Mesodermal cell (in vitro differentiated cells): ENCODE measurements around the gene GPX7. TPM values are rescaled to one million over a fixed set of nuclear protein-coding genes. Genes with fewer than 3 reads are reported as not detected.

Experiments
- H3K27ac ChIP-seq: 2 replicates; pipeline ENCODE4 v1.7.0; 2013; ENCODE audit warnings: mild to moderate bottlenecking, low read depth, low read length, moderate library complexity; ENCODE audit not compliant: severe bottlenecking
- H3K36me3 ChIP-seq: 2 replicates; pipeline ENCODE4 v1.7.1; 2013; ENCODE audit warnings: mild to moderate bottlenecking, low read length, moderate library complexity; ENCODE audit not compliant: control insufficient read depth, insufficient read depth
- H3K4me1 ChIP-seq: one replicate; pipeline ENCODE4 v1.7.1; 2013; ENCODE audit warnings: mild to moderate bottlenecking, low read length; ENCODE audit not compliant: insufficient read depth, control insufficient read depth, poor library complexity, severe bottlenecking
- H3K4me3 ChIP-seq: 2 replicates; pipeline ENCODE4 v1.7.0; 2013; ENCODE audit warnings: low read length, control low read depth, mild to moderate bottlenecking; ENCODE audit not compliant: insufficient read depth, poor library complexity, severe bottlenecking; ENCODE audit errors: extremely low read depth
- H3K9me3 ChIP-seq: 2 replicates; pipeline ENCODE4 v1.7.1; 2013; ENCODE audit warnings: mild to moderate bottlenecking, low read length, moderate library complexity; ENCODE audit not compliant: control insufficient read depth
- WGBS, 2 experiments: methylation state at CpG; one replicate each; pipeline ENCODE4 v1.1.5; 2013; ENCODE audit warnings: missing lambda C conversion rate in 2 of 2; ENCODE audit not compliant: insufficient coverage in 2 of 2; 5-methylcytosine and 5-hydroxymethylcytosine counted together
- polyA plus RNA-seq, 2 experiments: library from polyadenylated mRNA; stranded (reverse); fragments of 50-300 nt; gene quantifications; one replicate each; pipeline ENCODE4 v1.2.3, GENCODE V29; 2013

Gene GPX7
- polyA plus RNA-seq (2013, experiment 1 of 2), result 78.3 TPM
- polyA plus RNA-seq (2013, experiment 2 of 2), result 71.3 TPM

DNA sequence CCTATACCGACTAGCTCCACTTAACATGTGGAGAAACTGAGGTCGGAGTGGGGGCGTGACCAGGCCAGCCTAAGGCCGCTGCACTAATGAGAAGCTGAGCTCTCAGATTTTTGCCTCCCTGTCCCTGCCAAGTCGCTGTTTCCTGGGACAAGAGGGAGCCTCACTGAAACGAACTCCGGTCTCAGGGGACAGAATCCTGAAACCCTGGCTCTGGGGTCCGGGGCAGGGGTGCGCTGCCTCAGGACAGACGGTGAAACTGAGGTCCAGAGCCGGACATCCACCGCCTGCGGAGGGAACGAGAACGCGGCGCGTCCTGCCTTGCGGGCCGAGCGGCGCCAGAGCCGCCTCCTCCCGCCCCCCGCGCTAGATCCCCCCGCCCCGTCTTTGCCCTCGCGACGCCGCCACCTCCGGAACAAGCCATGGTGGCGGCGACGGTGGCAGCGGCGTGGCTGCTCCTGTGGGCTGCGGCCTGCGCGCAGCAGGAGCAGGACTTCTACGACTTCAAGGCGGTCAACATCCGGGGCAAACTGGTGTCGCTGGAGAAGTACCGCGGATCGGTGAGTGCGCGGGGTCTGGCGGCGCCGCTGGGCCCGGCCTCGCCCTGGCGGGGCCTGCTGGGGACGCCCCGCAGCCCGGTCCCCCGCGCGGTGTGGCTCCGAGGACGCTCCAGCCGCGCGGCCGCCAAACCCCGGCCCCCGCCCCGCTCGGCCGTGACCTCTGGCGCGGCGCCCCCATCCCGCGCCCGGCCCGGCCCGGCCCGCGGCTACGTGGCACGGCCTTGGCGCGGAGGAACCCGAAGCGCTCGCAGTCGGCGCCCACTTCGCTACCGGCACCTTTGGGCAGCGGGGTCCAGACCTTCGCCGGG lies at the start of gene GPX7:
TSS of gene GPX7 (plus strand) at position 381 of the 865 bp plus-strand sequence. CDS start at position 420, 39 bp downstream.
- H3K36me3 ChIP-seq, result peaks cover 12% of the 10 kb centered on the region
- H3K4me3 ChIP-seq, result peak within 1 kb of the TSS; percentile 40
- no peak within 1 kb of the TSS for H3K27ac ChIP-seq
- 6% methylated on average over 52 to 93 of the region's 97 CpGs for WGBS, 2 experiments
- H3K9me3 ChIP-seq, result no peaks in the 10 kb centered on the region
- H3K4me1 ChIP-seq, result no peaks in the 10 kb centered on the region

DNA sequence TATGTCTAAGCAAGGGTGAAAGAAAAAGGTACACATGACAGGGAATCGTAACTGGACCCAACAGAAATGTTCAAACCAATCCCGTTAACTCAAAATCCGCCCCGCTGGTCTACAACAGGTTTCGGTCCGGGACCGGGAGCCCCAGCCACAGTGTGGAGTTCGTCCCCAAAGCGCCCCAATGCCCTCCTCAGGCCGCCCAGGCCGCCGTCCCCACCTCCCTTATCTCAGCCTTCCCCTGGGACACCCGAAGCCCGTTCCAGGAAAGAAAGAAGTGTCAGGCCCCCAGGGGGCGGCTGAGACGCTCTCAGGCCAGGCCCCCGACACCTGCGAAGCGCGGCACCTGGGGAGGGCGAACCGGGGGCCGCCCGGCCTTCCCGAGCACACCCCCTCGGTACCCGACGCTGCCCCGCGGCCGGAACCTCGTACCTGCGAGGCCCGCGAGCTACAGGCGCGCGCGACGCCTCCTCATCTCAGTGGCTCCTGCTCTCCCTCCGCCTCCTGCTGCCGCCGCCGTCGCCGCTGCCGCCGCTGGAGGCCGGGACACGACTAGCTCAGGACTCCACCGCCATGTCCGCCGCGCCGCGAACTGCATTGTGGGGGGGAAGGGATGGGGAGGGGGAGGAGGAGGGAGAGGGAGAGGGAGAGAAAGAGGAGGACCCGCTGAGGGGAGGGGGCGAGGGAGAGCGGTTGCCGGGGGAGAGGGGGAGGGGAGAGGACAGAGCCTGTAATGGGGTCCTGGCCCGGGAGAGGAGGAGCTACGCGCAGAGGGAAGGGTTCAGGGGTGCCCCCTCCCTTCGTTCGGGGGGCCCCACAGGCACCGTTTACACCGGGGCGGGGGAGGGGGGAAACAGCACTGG lies 49.4 kb upstream of the GPX7 start, which contains the start of gene TUT4:
TSS of gene TUT4 (minus strand) at position 588 of the 857 bp plus-strand sequence. CDS start 26,812 bp downstream, outside the sequence.
- 1% methylated on average over 33 of the region's 68 CpGs for WGBS, 2 experiments
- peaks cover 13% of the 10 kb centered on the region for H3K4me1 ChIP-seq

DNA sequence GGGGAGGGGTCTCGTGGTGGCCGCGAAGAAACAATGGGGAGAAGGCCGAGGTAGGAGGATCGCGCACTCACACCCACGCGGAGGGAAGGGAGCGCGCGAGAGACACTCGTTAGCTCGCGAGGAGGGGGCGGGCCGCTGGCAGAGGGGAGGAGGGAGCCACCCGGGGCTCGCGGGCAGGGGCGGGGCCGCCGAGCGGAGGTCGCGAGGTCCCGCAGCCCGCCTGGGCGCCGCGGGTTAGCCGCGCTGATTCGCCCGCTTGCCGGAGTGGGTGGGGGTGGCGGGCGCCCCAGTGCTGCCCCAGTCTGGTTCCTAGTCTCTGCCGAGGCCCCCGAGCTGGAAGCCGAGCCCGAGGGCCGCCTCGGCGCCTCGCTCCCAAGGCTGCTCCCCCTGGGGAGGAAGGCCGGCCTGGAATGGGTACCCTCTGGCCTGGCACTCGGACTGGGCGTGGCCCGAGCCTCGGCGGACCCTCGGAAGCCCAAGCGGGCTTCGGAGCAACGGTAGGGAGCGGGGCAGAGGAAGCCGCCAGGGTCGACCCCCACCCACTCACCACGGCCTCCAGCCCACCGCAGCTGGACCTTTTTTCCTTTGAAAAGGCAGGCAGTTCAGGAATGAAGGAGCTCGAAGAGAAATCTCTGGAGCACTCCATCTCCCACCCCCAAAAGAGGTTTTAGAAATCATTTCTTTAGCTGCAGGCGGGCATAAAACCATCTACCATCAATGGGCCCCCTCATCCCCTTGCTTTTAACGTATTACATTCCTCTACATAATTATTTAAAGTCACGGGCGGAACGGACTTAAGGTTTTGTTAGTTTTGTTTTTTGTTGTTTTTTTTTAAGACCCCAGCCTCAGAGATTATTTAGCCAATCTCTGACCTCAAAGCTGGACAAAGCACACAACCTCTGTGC lies 48.6 kb upstream of the GPX7 start:
- Histone ChIP-seq H3K9me3 (no peaks in the 10 kb centered on the region), H3K4me1 (peaks cover 13% of the 10 kb centered on the region), H3K36me3 (no peaks in the 10 kb centered on the region), H3K4me3 (peak overlapping the region; percentile 93), H3K27ac (peak overlapping the region; percentile 96)
- 0% methylated on average over 30 to 50 of the region's 66 CpGs for WGBS, 2 experiments

More for the DNA sequence above, 49.4 kb upstream of the GPX7 start, which contains the start of gene TUT4:
- Histone ChIP-seq H3K27ac (peak within 1 kb of the TSS; percentile 96), H3K9me3 (no peaks in the 10 kb centered on the region), H3K4me3 (peak within 1 kb of the TSS; percentile 93), H3K36me3 (no peaks in the 10 kb centered on the region)

DNA sequence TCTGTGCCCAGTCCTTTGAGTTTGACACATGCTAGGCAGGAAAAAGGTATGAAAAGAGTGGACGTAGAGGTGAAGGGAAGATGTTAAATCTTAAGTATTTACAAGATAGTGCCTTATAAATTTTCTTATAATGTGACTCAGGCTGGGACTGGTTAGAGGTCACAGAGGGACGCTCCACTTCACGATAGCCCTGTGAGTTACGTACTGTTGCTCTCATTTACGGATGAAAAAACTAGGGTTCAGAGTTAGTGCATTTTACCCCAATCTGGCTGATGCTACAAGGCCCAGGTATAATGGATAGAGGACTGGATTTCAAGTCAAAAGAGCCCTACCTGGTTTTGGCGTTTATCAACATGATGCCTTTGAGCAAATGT lies 47.9 kb upstream of the GPX7 start:
- 27 to 44% methylated on average over 5 of the region's 6 CpGs for WGBS, 2 experiments
- Histone ChIP-seq H3K4me3 (peak overlapping the region; percentile 93), H3K9me3 (no peaks in the 10 kb centered on the region), H3K4me1 (peaks cover 13% of the 10 kb centered on the region), H3K27ac (peak overlapping the region; percentile 96), H3K36me3 (no peaks in the 10 kb centered on the region)

DNA sequence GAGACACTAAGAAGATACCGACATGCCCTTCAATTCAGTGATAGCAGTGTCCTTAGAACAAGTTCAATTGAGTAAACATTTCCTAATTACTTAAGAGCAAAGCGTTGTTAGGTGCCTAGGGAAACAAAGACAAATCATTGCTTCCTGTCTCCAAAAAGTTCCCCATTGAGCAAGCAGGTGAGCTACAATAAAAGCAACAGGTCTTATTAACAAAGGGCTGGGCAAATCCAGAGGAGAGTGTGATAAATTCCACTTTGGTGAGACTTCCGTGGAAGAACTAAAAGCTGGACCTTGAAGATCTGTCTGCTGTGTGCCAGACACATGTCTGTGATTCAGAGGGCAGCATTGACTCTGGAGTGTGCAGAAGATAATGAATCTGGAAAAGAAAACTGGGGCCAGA lies 47.4 kb upstream of the GPX7 start:
- peak overlapping the region; percentile 93 for H3K4me3 ChIP-seq
- H3K4me1 ChIP-seq, result peaks cover 13% of the 10 kb centered on the region
- WGBS, 2 experiments, result 39 to 51% methylated on average over 2 to 3 of the region's 3 CpGs
- H3K27ac ChIP-seq, result peak overlapping the region; percentile 60
- no peaks in the 10 kb centered on the region for H3K36me3 ChIP-seq
- H3K9me3 ChIP-seq, result no peaks in the 10 kb centered on the region

DNA sequence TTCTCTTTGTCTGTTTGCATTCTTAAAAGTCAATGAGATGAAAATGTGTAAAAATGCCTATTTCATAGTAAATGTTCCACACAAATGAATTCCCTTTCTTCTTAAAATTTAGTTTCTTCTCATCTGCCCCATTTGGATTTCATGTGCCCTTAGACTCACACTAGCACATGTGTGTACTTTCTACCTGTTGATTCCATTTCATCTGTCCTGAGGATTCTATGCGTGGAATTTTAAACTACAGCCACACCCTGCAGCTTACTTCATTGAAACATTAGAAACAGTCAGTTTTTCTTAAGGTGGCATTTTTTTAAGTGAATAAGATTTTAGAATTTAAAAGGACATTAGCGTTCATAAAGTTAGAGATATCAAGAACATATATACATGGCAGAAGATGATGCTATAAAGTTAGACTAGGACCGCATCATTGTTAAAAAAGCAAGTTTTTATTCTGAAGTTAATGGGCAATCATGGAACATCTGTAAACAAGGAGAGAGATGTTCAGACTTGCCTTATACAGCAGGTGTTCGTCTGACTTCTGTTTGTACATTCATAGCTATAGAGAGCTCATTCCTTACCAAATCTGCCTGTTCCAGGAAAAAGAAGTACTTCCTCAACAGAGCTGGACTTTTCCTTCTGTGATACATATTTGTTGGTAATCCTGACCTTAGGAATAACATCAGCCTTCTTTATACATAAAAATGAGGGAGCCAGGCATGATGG lies 45.4 kb upstream of the GPX7 start:
- 81 to 94% methylated on average over 2 of the region's 4 CpGs for WGBS, 2 experiments
- Histone ChIP-seq H3K27ac (no peak overlapping the region), H3K4me3 (no peak overlapping the region), H3K36me3 (no peaks in the 10 kb centered on the region), H3K4me1 (peaks cover 13% of the 10 kb centered on the region), H3K9me3 (no peaks in the 10 kb centered on the region)

DNA sequence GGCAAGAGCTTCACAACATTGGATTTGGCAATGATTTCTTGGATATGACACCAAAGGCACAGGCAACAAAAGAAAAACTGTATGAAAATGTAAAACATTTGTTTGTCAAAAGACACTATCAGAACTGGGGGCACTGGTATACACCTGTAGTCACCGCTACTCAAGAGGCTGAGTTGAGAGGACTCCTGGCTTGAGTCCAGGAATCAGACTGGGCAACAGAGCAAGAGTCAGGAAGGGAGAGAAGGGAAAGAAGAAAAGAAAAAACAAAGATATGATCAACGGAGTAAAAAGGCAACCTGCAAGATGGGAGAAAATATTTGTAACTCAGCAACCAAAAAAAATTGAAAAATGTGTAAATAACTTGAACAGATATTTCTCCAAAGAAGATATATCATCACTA lies 43.2 kb upstream of the GPX7 start:
- Histone ChIP-seq H3K4me3 (no peak overlapping the region), H3K27ac (no peak overlapping the region), H3K36me3 (no peaks in the 10 kb centered on the region), H3K4me1 (peaks cover 13% of the 10 kb centered on the region), H3K9me3 (no peaks in the 10 kb centered on the region)
- 100% methylated on average over 1 of the region's 2 CpGs for WGBS, 2 experiments

DNA sequence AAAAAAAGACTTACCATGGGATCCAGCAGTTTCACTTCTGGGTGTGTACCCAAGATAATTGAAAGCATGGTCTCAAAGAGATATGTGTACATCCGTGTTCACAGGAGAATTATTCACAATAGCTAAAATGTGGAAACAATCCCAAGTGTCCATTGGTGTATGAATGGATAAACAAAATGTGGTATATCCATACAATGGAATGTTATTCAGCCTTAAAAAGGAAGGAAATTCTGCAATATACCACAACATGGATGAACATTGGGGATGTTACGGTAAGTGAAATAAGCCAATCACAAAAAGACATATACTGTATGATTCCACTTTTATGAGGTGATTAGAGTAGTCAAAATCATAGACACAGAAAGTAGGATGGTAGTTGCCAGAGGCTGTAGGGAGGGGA lies 42.3 kb upstream of the GPX7 start:
- H3K9me3 ChIP-seq, result no peaks in the 10 kb centered on the region
- no peak overlapping the region for H3K27ac ChIP-seq
- H3K4me3 ChIP-seq, result no peak overlapping the region
- WGBS, 2 experiments, result 100% methylated on average over 1 of the region's 2 CpGs; no CpG with 5 or more reads in 1 of the 2 experiments
- H3K36me3 ChIP-seq, result no peaks in the 10 kb centered on the region
- H3K4me1 ChIP-seq, result peaks cover 7% of the 10 kb centered on the region

DNA sequence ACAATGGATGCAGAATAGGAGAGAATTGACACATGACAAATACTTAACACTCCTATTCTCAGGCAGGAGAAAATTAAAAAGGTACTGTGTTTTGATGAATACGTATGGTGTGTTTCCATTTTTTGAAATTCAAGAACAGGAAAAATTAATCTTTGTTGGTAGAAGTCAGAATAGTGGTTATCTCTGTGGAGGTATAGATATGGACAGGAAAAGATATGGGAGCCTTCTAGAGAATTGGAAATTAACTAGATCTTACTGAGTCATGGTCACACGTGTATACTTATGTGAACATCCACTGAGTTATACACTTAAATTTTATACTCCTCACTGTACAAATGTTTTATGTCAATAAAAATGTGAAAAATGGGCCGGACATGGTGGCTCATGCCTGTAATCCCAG lies 39.4 kb upstream of the GPX7 start:
- no peak overlapping the region for H3K4me3 ChIP-seq
- H3K27ac ChIP-seq, result no peak overlapping the region
- no peaks in the 10 kb centered on the region for H3K36me3 ChIP-seq
- H3K9me3 ChIP-seq, result no peaks in the 10 kb centered on the region
- 87 to 100% methylated on average over 2 of the region's 3 CpGs for WGBS, 2 experiments
- no peaks in the 10 kb centered on the region for H3K4me1 ChIP-seq
